ENCODE data around the gene SRRM4. TPM values are rescaled to one million over a fixed set of nuclear protein-coding genes. Genes with fewer than 3 reads are reported as not detected.
"Not testable (repeated sequence)": the region's sequence is repeated elsewhere in the genome, so short reads cannot be mapped to it uniquely, and the experiment has no call there.

Gene SRRM4
- total RNA-seq, 4 donors from 2014 or later = not detected

DNA sequence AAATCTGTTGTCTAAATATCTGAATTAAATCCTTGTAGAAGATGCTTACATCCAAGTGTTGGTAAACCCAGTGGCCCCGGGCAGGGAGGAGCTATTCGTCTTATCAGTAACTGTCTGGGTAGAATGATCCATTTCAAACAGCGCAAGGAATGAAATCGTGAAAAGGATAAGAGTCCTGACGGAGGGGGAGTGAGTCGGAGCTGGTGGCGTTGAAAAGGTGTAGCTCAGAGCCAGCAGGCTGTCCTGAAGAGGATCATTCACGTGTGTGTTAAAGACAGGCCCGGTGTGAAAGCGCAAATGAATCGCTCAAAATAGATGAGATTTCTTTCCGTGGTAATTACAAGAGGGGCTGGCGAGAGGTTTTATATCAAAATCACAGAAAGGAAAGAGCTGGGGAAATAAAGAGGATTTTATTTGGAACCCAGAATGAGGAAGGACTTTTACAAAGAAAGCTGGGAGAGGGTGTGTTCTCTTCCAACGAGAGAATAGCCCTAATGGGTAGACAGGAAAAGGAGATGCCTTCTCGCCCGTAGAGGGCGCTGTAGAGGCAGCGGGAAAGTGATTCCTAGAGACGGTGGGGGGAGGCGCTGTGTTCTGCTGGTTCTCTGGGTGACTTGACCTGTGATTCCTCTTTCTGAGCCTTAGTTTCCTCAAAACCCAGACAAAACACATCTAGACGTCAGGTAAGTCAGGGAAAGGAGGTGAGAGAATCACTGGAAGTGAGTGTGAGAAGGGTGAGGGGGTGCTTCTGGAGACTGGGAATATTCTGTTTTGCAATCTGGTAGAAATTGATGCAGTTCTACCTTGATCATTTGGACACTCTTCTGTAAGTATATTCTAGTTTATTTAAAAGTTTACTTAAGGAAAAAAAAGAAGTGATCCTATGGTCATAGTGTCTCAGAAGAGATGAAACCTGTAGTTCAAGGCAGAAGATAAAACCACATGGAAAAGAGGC is 39.3 kb downstream of the SRRM4 start:
- no peak for DNase-seq (ENCODE audit: low spot score)
- TF ChIP-seq, protein P1, sequence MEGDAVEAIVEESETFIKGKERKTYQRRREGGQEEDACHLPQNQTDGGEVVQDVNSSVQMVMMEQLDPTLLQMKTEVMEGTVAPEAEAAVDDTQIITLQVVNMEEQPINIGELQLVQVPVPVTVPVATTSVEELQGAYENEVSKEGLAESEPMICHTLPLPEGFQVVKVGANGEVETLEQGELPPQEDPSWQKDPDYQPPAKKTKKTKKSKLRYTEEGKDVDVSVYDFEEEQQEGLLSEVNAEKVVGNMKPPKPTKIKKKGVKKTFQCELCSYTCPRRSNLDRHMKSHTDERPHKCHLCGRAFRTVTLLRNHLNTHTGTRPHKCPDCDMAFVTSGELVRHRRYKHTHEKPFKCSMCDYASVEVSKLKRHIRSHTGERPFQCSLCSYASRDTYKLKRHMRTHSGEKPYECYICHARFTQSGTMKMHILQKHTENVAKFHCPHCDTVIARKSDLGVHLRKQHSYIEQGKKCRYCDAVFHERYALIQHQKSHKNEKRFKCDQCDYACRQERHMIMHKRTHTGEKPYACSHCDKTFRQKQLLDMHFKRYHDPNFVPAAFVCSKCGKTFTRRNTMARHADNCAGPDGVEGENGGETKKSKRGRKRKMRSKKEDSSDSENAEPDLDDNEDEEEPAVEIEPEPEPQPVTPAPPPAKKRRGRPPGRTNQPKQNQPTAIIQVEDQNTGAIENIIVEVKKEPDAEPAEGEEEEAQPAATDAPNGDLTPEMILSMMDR (IDR thresholded peaks at IDR 0.05) = no peak
- ATAC-seq (ENCODE audit: low FRiP score) = no peak

DNA sequence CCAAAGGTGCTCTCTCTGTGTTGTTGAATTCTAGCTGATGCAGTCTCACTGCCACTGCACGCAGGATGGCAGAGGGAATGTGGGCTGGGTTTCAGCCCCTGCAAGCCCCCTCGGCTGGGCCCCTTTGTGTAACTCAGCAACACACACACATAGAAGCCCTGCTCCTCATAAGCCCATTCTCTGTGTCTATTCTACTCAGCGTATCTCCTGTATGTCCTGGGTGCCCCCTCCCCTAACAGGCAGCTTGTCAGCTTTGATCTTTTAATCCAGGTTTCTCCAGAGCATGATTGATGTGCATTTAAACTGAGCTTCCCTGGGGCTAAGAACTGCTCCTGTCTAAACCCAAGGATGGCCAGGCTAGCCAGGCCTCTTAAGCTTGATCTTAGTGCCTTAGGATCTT is 43.0 kb downstream of the SRRM4 start:
- DNase-seq (ENCODE audit: low spot score) (no peak), ATAC-seq (ENCODE audit: low FRiP score) (no peak)
- TF ChIP-seq, protein P1 (IDR thresholded peaks at IDR 0.05) = no peak

DNA sequence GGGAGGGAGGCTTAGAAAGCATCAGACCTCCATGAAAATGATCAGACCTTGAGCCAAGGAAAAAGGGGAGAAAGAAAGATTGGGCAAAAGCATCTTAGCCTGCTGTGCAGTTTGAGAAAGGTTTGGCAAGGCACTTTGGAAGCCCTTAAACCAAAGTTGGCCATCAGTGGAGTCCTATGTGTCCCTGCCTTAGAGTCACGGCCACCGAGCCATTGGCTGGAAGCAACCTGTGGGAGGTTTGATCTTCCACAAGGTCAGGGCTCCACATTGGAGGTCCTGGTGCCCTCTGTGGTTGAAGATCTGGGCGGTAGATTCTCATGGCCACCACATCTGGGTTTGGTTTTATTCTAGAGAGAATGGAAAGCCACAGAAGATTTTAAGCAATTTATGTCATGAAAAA is 44.4 kb downstream of the SRRM4 start:
- DNase-seq (ENCODE audit: low spot score) (no peak), ATAC-seq (ENCODE audit: low FRiP score) (no peak)
- TF ChIP-seq, protein P1 (IDR thresholded peaks at IDR 0.05) = no peak

DNA sequence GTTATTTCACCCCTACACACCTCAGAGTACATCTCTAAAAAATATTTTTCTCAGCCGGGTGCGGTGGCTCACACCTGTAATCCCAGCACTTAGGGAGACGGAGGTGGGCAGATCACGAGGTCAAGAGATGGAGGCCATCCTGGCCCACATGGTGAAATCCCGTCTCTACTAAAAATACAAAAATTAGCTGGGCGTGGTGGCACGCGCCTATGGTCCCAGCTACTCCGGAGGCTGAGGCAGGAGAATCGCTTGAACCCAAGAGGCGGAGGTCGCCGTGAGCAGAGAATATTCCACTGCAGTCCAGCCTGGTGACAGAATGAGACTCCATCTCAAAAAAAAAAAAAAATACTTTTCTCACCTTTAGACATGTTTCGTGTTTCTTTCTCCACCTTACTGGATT is 52.0 kb downstream of the SRRM4 start:
- not testable (repeated sequence) for DNase-seq (ENCODE audit: low spot score); ATAC-seq (ENCODE audit: low FRiP score)

DNA sequence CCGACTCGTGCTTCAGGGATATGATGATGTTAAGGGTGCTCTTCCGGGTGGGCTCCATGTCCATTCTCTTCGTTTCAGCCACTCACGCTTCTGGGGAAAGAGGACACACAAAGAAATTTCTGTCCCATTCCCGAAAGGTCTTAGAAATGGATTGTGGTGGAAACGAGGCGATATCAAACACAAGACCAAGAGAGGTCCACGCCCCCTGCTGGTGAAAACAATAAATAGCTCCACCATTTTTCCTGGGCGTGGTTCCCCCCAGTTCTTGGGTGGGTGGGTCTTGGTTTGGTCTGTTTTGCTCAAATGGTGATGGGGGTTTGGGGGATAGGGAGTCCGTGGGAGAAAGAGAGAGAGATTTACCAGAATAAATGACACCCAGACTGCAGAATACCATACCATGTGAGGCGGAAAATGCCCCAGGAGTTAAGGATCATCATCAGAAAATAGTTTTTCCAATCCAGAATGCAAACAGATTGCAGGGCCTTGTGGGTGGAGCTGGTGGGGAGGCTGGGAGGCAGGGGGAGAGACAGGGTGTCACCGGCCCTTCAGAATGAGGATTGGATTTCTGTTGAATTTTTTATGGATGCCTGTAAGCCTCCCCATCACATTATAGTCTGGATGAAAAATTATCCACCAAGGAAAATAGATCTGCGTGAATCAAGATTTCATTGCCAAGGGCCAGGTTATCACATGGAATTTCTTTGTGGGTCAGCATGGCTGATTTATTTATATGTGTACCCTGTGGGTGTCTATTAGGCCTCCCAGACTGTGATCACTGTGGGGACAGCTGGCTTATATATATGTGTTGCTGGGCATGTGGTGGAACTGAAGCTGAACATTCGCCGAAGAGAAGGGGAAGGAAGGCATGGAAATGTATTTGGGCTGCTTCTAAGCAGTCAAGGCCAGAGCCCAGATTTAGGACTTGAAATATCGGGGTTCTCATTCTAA is 55.8 kb downstream of the SRRM4 start:
- TF ChIP-seq, protein P1 (IDR thresholded peaks at IDR 0.05) = no peak
- no peak for ATAC-seq (ENCODE audit: low FRiP score)
- DNase-seq (ENCODE audit: low spot score) = no peak

DNA sequence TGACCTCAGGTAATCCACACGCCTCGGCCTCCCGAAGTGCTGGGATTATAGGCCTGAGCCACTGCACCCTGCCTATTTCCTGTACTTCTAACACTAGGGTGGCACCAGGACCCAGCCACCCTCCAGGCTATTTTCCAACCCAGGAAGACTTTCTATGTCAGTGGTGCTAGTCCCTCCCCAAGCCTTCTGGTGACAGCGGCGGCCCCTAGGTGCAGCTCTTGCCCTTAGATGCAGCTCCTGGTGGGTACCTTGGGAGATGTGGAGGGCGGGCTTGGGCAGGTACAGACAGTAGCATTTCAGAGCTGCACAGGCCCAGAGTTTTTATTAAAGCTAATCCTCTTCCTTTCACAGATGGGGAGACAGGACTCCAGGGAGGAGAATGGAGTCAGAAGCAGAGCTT is 62.8 kb downstream of the SRRM4 start:
- TF ChIP-seq, protein P1 (IDR thresholded peaks at IDR 0.05) = no peak
- ATAC-seq (ENCODE audit: low FRiP score) = no peak
- no peak for DNase-seq (ENCODE audit: low spot score)

DNA sequence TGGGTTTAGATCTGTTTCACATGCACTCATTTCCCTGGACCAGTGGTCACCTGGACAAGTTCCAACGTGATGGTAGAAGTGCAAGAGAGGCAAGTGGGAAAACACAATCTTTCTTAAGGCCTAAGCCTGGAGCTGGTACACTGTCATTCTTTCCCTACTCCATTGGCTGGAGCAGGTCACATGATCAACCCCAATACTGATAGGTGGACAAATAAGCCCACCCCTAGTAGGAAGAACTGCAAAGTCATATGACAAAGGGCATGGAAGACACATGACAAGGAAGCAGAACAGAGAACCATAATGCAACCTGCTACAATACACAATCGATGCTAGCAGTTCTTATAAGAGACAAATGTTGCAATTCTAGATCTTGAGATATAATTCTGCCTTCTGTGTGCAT is 66.3 kb downstream of the SRRM4 start:
- no peak for ATAC-seq (ENCODE audit: low FRiP score)
- no peak for DNase-seq (ENCODE audit: low spot score)
- TF ChIP-seq, protein P1 (IDR thresholded peaks at IDR 0.05) = no peak
